ENCODE data around the gene NDUFS8.

NDUFS8 gene

GRCh38 chr11:68052137-68052873, 21.8 kb downstream of the NDUFS8 start:
- no peak for TF ChIP-seq CTCF (IDR thresholded peaks at IDR 0.05; ENCODE audit: low read depth, low read length)
- H3K4me3 ChIP-seq (ENCODE audit: low read depth, low read length) = no peak overlapping the region

GRCh38 chr11:68053117-68053516, 22.6 kb downstream of the NDUFS8 start:
- no peak for TF ChIP-seq CTCF (IDR thresholded peaks at IDR 0.05; ENCODE audit: low read depth, low read length)
- no peak overlapping the region for H3K4me3 ChIP-seq (ENCODE audit: low read depth, low read length)

- no peak for TF ChIP-seq CTCF (IDR thresholded peaks at IDR 0.05; ENCODE audit: low read depth, low read length)
- no peak overlapping the region for H3K4me3 ChIP-seq (ENCODE audit: low read depth, low read length)
Observed at GRCh38 chr11:68053981-68054812, 23.7 kb downstream of the NDUFS8 start.

GRCh38 chr11:68056317-68057285, 26.1 kb downstream of the NDUFS8 start:
- TF ChIP-seq CTCF (IDR thresholded peaks at IDR 0.05; ENCODE audit: low read depth, low read length) = no peak
- no peak overlapping the region for H3K4me3 ChIP-seq (ENCODE audit: low read depth, low read length)

GRCh38 chr11:68057807-68058206, 27.3 kb downstream of the NDUFS8 start:
- no peak for TF ChIP-seq CTCF (IDR thresholded peaks at IDR 0.05; ENCODE audit: low read depth, low read length)
- H3K4me3 ChIP-seq (ENCODE audit: low read depth, low read length) = no peak overlapping the region

- TF ChIP-seq CTCF (IDR thresholded peaks at IDR 0.05; ENCODE audit: low read depth, low read length) = no peak
- no peak overlapping the region for H3K4me3 ChIP-seq (ENCODE audit: low read depth, low read length)
Observed at GRCh38 chr11:68061508-68061907, 31.0 kb downstream of the NDUFS8 start.
